H1 (cell line): ENCODE results near the gene HSPD1. TPM values are rescaled to one million over a fixed set of nuclear protein-coding genes. Genes with fewer than 3 reads are reported as not detected.

Source experiments
- CTCF ChIA-PET: fragments of 300-600 bp; sonication (Branson Sonifier 250); formaldehyde crosslinking; loops from one replicate; lab custom pipeline; 2021; ENCODE audit not compliant: partially characterized antibody; lab: Charles Lee
- POLR2A ChIA-PET: fragments of 300-600 bp; sonication (Branson Sonifier 250); formaldehyde crosslinking; loops from one replicate; lab custom pipeline; 2021; ENCODE audit warnings: inconsistent platforms; ENCODE audit not compliant: partially characterized antibody; lab: Charles Lee
- DNase-seq, 2 experiments: peaks; one replicate each; pipeline versions ENCODE4 v3.0.0 to v3.0.0-alpha.2; 2010 to 2022; ENCODE audit warnings: low spot score in 2 of 2, low read depth in 1 of 2, mixed read lengths in 1 of 2
- FAIRE-seq: peaks from 2 replicates; lab custom pipeline; 2011; peaks lifted over from hg19 to GRCh38; lab: Jason Lieb, UNC
- H2AFZ ChIP-seq: 2 replicates; pipeline ENCODE4 v1.8.1; 2012; ENCODE audit warnings: low read length, inconsistent platforms
- H2AK5ac ChIP-seq: 2 replicates; pipeline ENCODE4 v1.6.1; 2013; ENCODE audit warnings: low read depth, low read length
- H2BK120ac ChIP-seq: replicated peaks from 2 replicates; pipeline ENCODE3; 2013; ENCODE audit warnings: low read depth, low read length, inconsistent platforms
- H2BK12ac ChIP-seq: 2 replicates; pipeline ENCODE4 v1.6.1; 2013; ENCODE audit warnings: low read depth, low read length
- H2BK15ac ChIP-seq: 2 replicates; pipeline ENCODE4 v1.6.1; 2013; ENCODE audit warnings: low read length
- H2BK20ac ChIP-seq: 2 replicates; pipeline ENCODE4 v1.6.1; 2013; ENCODE audit warnings: low read length
- H2BK5ac ChIP-seq: 2 replicates; pipeline ENCODE4 v1.6.1; 2013; ENCODE audit warnings: low read depth, low read length
- H3K14ac ChIP-seq: 2 replicates; pipeline ENCODE4 v1.6.1; 2013; ENCODE audit warnings: inconsistent platforms; ENCODE audit not compliant: insufficient read length
- H3K18ac ChIP-seq: 2 replicates; pipeline ENCODE4 v1.6.1; 2013; ENCODE audit warnings: low read length; ENCODE audit errors: extremely low read depth
- H3K23ac ChIP-seq: 2 replicates; pipeline ENCODE4 v1.6.1; 2013; ENCODE audit warnings: inconsistent platforms; ENCODE audit not compliant: insufficient read length
- H3K23me2 ChIP-seq: 2 replicates; pipeline ENCODE4 v1.6.1; 2013; ENCODE audit warnings: low read depth, low read length
- H3K27ac ChIP-seq: 2 replicates; pipeline ENCODE4 v1.6.1; 2011; ENCODE audit warnings: low read depth, low read length, inconsistent platforms
- H3K27me3 ChIP-seq, 4 experiments: replicated peaks in 1 of 4; 1 replicate in 1 of 4; 2 replicates in 3 of 4; pipeline versions ENCODE4 v1.6.1 to v1.8.1; 2011 to 2013; ENCODE audit warnings: low read length in 3 of 4, mild to moderate bottlenecking in 3 of 4, inconsistent platforms in 2 of 4, mixed read lengths in 2 of 4, moderate library complexity in 1 of 4; ENCODE audit not compliant: control insufficient read depth in 3 of 4, insufficient read depth in 3 of 4; ENCODE audit errors: extremely low read depth in 1 of 4
- H3K36me3 ChIP-seq, 4 experiments: 2 replicates each; pipeline versions ENCODE4 v1.6.1 to v1.8.1; 2011 to 2013; ENCODE audit warnings: mild to moderate bottlenecking in 4 of 4, low read length in 3 of 4, moderate library complexity in 2 of 4, control low read depth in 1 of 4, inconsistent platforms in 1 of 4; ENCODE audit not compliant: insufficient read depth in 4 of 4, control insufficient read depth in 2 of 4
- H3K4ac ChIP-seq: replicated peaks from 2 replicates; pipeline ENCODE3; 2013; ENCODE audit warnings: low read length, low read depth, mixed read lengths, inconsistent platforms; ENCODE audit not compliant: insufficient read length
- H3K4me1 ChIP-seq, 4 experiments: replicated peaks in 1 of 4; 1 replicate in 1 of 4; 2 replicates in 3 of 4; pipeline versions ENCODE4 v1.6.1 to v1.8.1; 2011 to 2013; ENCODE audit warnings: low read length in 3 of 4, inconsistent platforms in 2 of 4, mixed read lengths in 1 of 4; ENCODE audit not compliant: insufficient read depth in 4 of 4, control insufficient read depth in 3 of 4
- H3K4me2 ChIP-seq, 2 experiments: 2 replicates each; pipeline versions ENCODE4 v1.6.1 to v1.8.1; 2011 to 2013; ENCODE audit warnings: low read depth in 2 of 2, low read length in 2 of 2, control low read depth in 1 of 2, inconsistent platforms in 1 of 2, mild to moderate bottlenecking in 1 of 2; ENCODE audit not compliant: insufficient read depth in 1 of 2
- H3K4me3 ChIP-seq, 4 experiments: fragments of 200-600, 300-600 bp in 1 of 4; sonication (generic), shearing (Covaris generic), sonication (Bioruptor Twin) in 1 of 4; 2 replicates each; pipeline versions ENCODE4 v1.5.1 to v1.8.1; 2011 to 2016; ENCODE audit warnings: low read length in 4 of 4, low read depth in 3 of 4, control low read depth in 2 of 4, inconsistent platforms in 2 of 4, mild to moderate bottlenecking in 2 of 4, mixed read lengths in 1 of 4, moderate library complexity in 1 of 4; ENCODE audit not compliant: insufficient read depth in 2 of 4; ENCODE audit errors: extremely low read depth in 1 of 4
- H3K56ac ChIP-seq: replicated peaks from 2 replicates; pipeline ENCODE3; 2013; ENCODE audit warnings: low read depth, mild to moderate bottlenecking, mixed read lengths, low read length, inconsistent platforms; ENCODE audit not compliant: insufficient read length
- H3K79me1 ChIP-seq: 2 replicates; pipeline ENCODE4 v1.6.1; 2013; ENCODE audit warnings: low read depth, low read length, control low read depth
- H3K79me2 ChIP-seq, 2 experiments: 2 replicates each; pipeline versions ENCODE4 v1.6.1 to v1.8.1; 2012 to 2013; ENCODE audit warnings: low read length in 2 of 2, mild to moderate bottlenecking in 2 of 2, inconsistent platforms in 1 of 2; ENCODE audit not compliant: insufficient read depth in 2 of 2, control insufficient read depth in 1 of 2
- H3K9ac ChIP-seq, 4 experiments: replicated peaks in 1 of 4; 1 replicate in 1 of 4; 2 replicates in 3 of 4; pipeline versions ENCODE4 v1.6.1 to v1.8.1; 2011 to 2013; ENCODE audit warnings: low read depth in 3 of 4, low read length in 3 of 4, control low read depth in 2 of 4, mild to moderate bottlenecking in 2 of 4, moderate library complexity in 2 of 4, inconsistent platforms in 1 of 4; ENCODE audit errors: extremely low read depth in 1 of 4
- H3K9me3 ChIP-seq, 2 experiments: 2 replicates each; pipeline versions ENCODE4 v1.6.1 to v1.8.1; 2012 to 2013; ENCODE audit warnings: mild to moderate bottlenecking in 2 of 2, moderate library complexity in 2 of 2, control low read depth in 1 of 2, inconsistent platforms in 1 of 2, low read depth in 1 of 2, low read length in 1 of 2, mixed read lengths in 1 of 2; ENCODE audit not compliant: insufficient read depth in 2 of 2
- H4K20me1 ChIP-seq, 2 experiments: replicated peaks in 1 of 2; 2 replicates each; pipeline versions ENCODE3 to v1.8.1; 2011 to 2013; ENCODE audit warnings: inconsistent platforms in 2 of 2, low read length in 2 of 2, mild to moderate bottlenecking in 1 of 2; ENCODE audit not compliant: insufficient read depth in 2 of 2, control insufficient read depth in 1 of 2
- H4K5ac ChIP-seq: 2 replicates; pipeline ENCODE4 v1.6.1; 2013; ENCODE audit warnings: low read length, low read depth, mixed read lengths, inconsistent platforms; ENCODE audit not compliant: insufficient read length
- H4K8ac ChIP-seq: 2 replicates; pipeline ENCODE4 v1.8.0; 2013; ENCODE audit warnings: mild to moderate bottlenecking, moderate library complexity, low read length, inconsistent platforms; ENCODE audit not compliant: insufficient read depth; ENCODE audit errors: extremely low read depth
- H4K91ac ChIP-seq: replicated peaks from 2 replicates; pipeline ENCODE3; 2013; ENCODE audit warnings: low read length, mixed read lengths, inconsistent platforms; ENCODE audit not compliant: insufficient read length
- CBX5 ChIP-seq: fragments of 300-800, 300-1000 bp; sonication (generic); IDR thresholded peaks from 2 replicates; pipeline ENCODE4 v1.7.1; 2016; ENCODE audit warnings: antibody characterized with exemption, low read length, low read depth
- POLR2AphosphoS5 ChIP-seq: IDR thresholded peaks from 2 replicates; pipeline ENCODE4 v1.6.1; 2011; ENCODE audit warnings: low read depth, low read length
- RNF2 ChIP-seq: fragments of 200-900, 300-1000 bp; sonication (generic); IDR thresholded peaks from 2 replicates; pipeline ENCODE4 v1.7.1; 2016; ENCODE audit warnings: borderline replicate concordance, low read depth, mild to moderate bottlenecking, antibody characterized with exemption, low read length; ENCODE audit not compliant: poor library complexity, severe bottlenecking; ENCODE audit errors: missing control alignments
- SIRT6 ChIP-seq: IDR thresholded peaks from one replicate; pipeline ENCODE4 v1.7.1; 2012; ENCODE audit warnings: low read length, inconsistent platforms
- TCF12 ChIP-seq: IDR thresholded peaks from 2 replicates; pipeline ENCODE4 v1.6.1; 2011; ENCODE audit warnings: low read depth, mild to moderate bottlenecking, low read length
- ZNF274 ChIP-seq: IDR thresholded peaks from 2 replicates; pipeline ENCODE4 v1.7.0; 2012; ENCODE audit warnings: low read length, borderline replicate concordance; ENCODE audit errors: extremely low read depth
- WGBS, 2 experiments: shearing (Covaris generic) in 1 of 2; methylation state at CpG; one replicate each; pipeline versions ENCODE4 v1.1.6 to v1.1.7; 2013 to 2015; ENCODE audit warnings: low lambda C conversion rate in 2 of 2, mixed read lengths in 2 of 2, inconsistent platforms in 1 of 2, low coverage in 1 of 2, missing lambda C conversion rate in 1 of 2; ENCODE audit not compliant: insufficient replicate concordance in 2 of 2, insufficient coverage in 1 of 2, insufficient read length in 1 of 2; ENCODE audit errors: extremely low coverage in 1 of 2, missing lambda C conversion rate in 1 of 2; 5-methylcytosine and 5-hydroxymethylcytosine counted together
- polyA plus RNA-seq, 7 experiments: library from polyadenylated mRNA; depleted of rRNA in 3 of 7; stranded (reverse) in 5 of 7; unstranded in 2 of 7; fragments of >200 nt in 5 of 7; fragments of 200-250 nt in 2 of 7; gene quantifications; 1 replicate in 5 of 7; 2 replicates in 1 of 7; 4 replicates in 1 of 7; pipeline versions ENCODE4 v1.2.1 to v1.2.3, GENCODE V29; 2011 to 2013; ENCODE audit warnings: missing spikeins in 2 of 7, mixed read lengths in 2 of 7
- total RNA-seq: library from RNA; stranded (reverse); fragmentation: NEBNext Ultra II Directional; extraction: Animal tissue kit (Norgen Biotek cat#: 25700); gene quantifications from 2 replicates; pipeline ENCODE4 v1.2.1, GENCODE V29; 2021

Gene HSPD1
- total and polyA plus RNA-seq, 2 of the 8 experiments (the other 6 are each of a cell fraction or from before 2014, with no cell fraction given) = 221 to 1,108 TPM

GRCh38 chr2:197480165-197481036, 19.2 kb downstream of the HSPD1 start:
- 88% methylated on average over 9 of the region's 9 CpGs; no CpG with 5 or more reads in 1 of the 2 experiments for WGBS, 2 experiments
- CTCF ChIA-PET = interaction anchor here (0.9 to 1.1 kb wide), 2 partner anchors 11 to 14 kb away, joined by 3 to 4 read pairs; no protein-coding TSS in a partner anchor

More at GRCh38 chr2:197480165-197481036, 19.2 kb downstream of the HSPD1 start:
- no peak overlapping the region for H4K8ac ChIP-seq
- no peak overlapping the region for H3K4me3 ChIP-seq
- H3K79me1 ChIP-seq = no peaks in the 10 kb centered on the region
- no peaks in the 10 kb centered on the region for H3K79me2 ChIP-seq
- no peak overlapping the region for H3K23ac ChIP-seq
- no peaks in the 10 kb centered on the region for H4K20me1 ChIP-seq
- H3K14ac ChIP-seq = no peak overlapping the region
- H3K23me2 ChIP-seq = no peaks in the 10 kb centered on the region
- H3K56ac ChIP-seq = no peak overlapping the region
- no peak overlapping the region for H2BK5ac ChIP-seq
- no peak overlapping the region for H2BK20ac ChIP-seq
- H3K9me3 ChIP-seq = no peaks in the 10 kb centered on the region
- TF ChIP-seq POLR2AphosphoS5 (no peak), CBX5 (no peak), SIRT6 (no peak), TCF12 (no peak), RNF2 (no peak), ZNF274 (no peak)
- FAIRE-seq (no peak), DNase-seq (no peak)
- no peak overlapping the region for H2BK12ac ChIP-seq
- no peaks in the 10 kb centered on the region for H3K27me3 ChIP-seq
- H2AK5ac ChIP-seq = no peak overlapping the region
- no peak overlapping the region for H2AFZ ChIP-seq
- H3K4me1 ChIP-seq = no peaks in the 10 kb centered on the region
- no peak overlapping the region for H3K9ac ChIP-seq
- H4K91ac ChIP-seq = no peak overlapping the region
- H3K27ac ChIP-seq = no peak overlapping the region
- H2BK15ac ChIP-seq = no peak overlapping the region
- H3K4me2 ChIP-seq = no peak overlapping the region
- POLR2A ChIA-PET = interaction anchor here (0.6 to 6.3 kb wide), 6 partner anchors 9 to 45 kb away, joined by 3 to 37 read pairs (median 6); partner anchors contain the start of genes HSPD1, HSPE1 and SF3B1
- peaks cover 0 to 6% (median 3%) of the 10 kb centered on the region in 4 experiments; a peak in 3 of 8 replicates for H3K36me3 ChIP-seq
- H3K18ac ChIP-seq = no peak overlapping the region
- H4K5ac ChIP-seq = no peak overlapping the region
- H2BK120ac ChIP-seq = no peak overlapping the region
- H3K4ac ChIP-seq = no peak overlapping the region
